ENCODE measurements around the gene NXNL2. TPM values are rescaled to one million over a fixed set of nuclear protein-coding genes. Genes with fewer than 3 reads are reported as not detected.

The NXNL2 gene
- total RNA-seq, 2 experiments from 2014 or later, result not detected

- no peak for DNase-seq (ENCODE audit: low spot score)
- no peaks in the 10 kb centered on the region for H3K36me3 ChIP-seq (ENCODE audit: insufficient read depth, low read length)
- no peak overlapping the region for H2AFZ ChIP-seq (ENCODE audit: low read length)
- H3K4me3 ChIP-seq (ENCODE audit: low read depth, low read length, poor library complexity, severe bottlenecking), result no peak overlapping the region
- H3K9me3 ChIP-seq (ENCODE audit: low read length), result no peaks in the 10 kb centered on the region
- H3K9me2 ChIP-seq (ENCODE audit: insufficient read depth, low read length), result no peaks in the 10 kb centered on the region
- peaks cover 5% of the 10 kb centered on the region for H3K4me1 ChIP-seq (ENCODE audit: insufficient read depth, low read length, poor library complexity, severe bottlenecking)
- H4K20me1 ChIP-seq (ENCODE audit: insufficient read depth, low read length), result no peaks in the 10 kb centered on the region
- no peak overlapping the region for H3K4me2 ChIP-seq (ENCODE audit: low read length)
- no TSS peak for BruUV-seq (replicated peaks)
- intact Hi-C loops (cut with micrococcal nuclease; ENCODE audit: unreplicated experiment), result loop anchor here (2.0 kb wide), 2 partner anchors 405 to 627 kb away; no protein-coding TSS in a partner anchor
- ChIA-PET CTCF (ENCODE audit: unreplicated experiment) (interaction anchor here (0.6 kb wide), 1 partner anchor 575 kb away, joined by 3 read pairs; no protein-coding TSS in a partner anchor), POLR2A (no interaction called here)
- no peaks in the 10 kb centered on the region for H3K79me2 ChIP-seq (ENCODE audit: insufficient read depth, low read depth, low read length)
- H3K27ac ChIP-seq (ENCODE audit: low read depth, low read length, poor library complexity, severe bottlenecking), result no peak overlapping the region
- TF ChIP-seq EZH2phosphoT487 (IDR thresholded peaks at IDR 0.05; ENCODE audit: borderline replicate concordance, low read depth, low read length) (no peak), CTCF (conservative IDR thresholded peaks at IDR 0.05; ENCODE audit: low read length) (no peak)
Observed at GRCh38 chr9:88577256-88578120, 42.5 kb downstream of the NXNL2 start.

GRCh38 chr9:88578121-88579049 is 43.4 kb downstream of the NXNL2 start:
- Histone ChIP-seq H3K79me2 (ENCODE audit: insufficient read depth, low read depth, low read length) (no peaks in the 10 kb centered on the region), H3K9me3 (ENCODE audit: low read length) (no peaks in the 10 kb centered on the region), H4K20me1 (ENCODE audit: insufficient read depth, low read length) (no peaks in the 10 kb centered on the region), H3K36me3 (ENCODE audit: insufficient read depth, low read length) (no peaks in the 10 kb centered on the region), H3K27ac (ENCODE audit: low read depth, low read length, poor library complexity, severe bottlenecking) (no peak overlapping the region), H3K9me2 (ENCODE audit: insufficient read depth, low read length) (no peaks in the 10 kb centered on the region), H2AFZ (ENCODE audit: low read length) (peak overlapping the region; percentile 42; the same call in 1 of the 2 replicates), H3K4me3 (ENCODE audit: low read depth, low read length, poor library complexity, severe bottlenecking) (no peak overlapping the region), H3K4me1 (ENCODE audit: insufficient read depth, low read length, poor library complexity, severe bottlenecking) (peaks cover 5% of the 10 kb centered on the region), H3K4me2 (ENCODE audit: low read length) (no peak overlapping the region)
- peak; percentile 62 for DNase-seq (ENCODE audit: low spot score)
- CTCF ChIA-PET (ENCODE audit: unreplicated experiment), result interaction anchor here (0.6 kb wide), 1 partner anchor 405 kb away, joined by 3 read pairs; no protein-coding TSS in a partner anchor
- BruUV-seq (replicated peaks), result no TSS peak
- POLR2A ChIA-PET, result no interaction called here
- TF ChIP-seq CTCF (conservative IDR thresholded peaks at IDR 0.05; ENCODE audit: low read length) (peak; percentile 97), EZH2phosphoT487 (IDR thresholded peaks at IDR 0.05; ENCODE audit: borderline replicate concordance, low read depth, low read length) (no peak)
- intact Hi-C loops (cut with micrococcal nuclease; ENCODE audit: unreplicated experiment), result loop anchor here (2.0 kb wide), 2 partner anchors 406 to 628 kb away; no protein-coding TSS in a partner anchor

Measured in OCI-LY7 (cell line).